Neural cell (in vitro differentiated cells): Measurements from ENCODE around the gene EI24. TPM values are rescaled to one million over a fixed set of nuclear protein-coding genes. Genes with fewer than 3 reads are reported as not detected.

Source experiments
- H2AFZ ChIP-seq: fragments of 200-600, 300-800 bp; sonication (generic), shearing (Covaris generic); 2 replicates; pipeline ENCODE4 v1.6.0; 2014; ENCODE audit warnings: low read depth, mild to moderate bottlenecking, antibody characterized with exemption, low read length, moderate library complexity
- H3F3A ChIP-seq: fragments of 200-600 bp; shearing (Covaris generic); 2 replicates; pipeline ENCODE4 v1.6.1; 2016; ENCODE audit warnings: mild to moderate bottlenecking, moderate library complexity, mixed read lengths, antibody characterized with exemption, low read length; ENCODE audit not compliant: insufficient read depth, poor library complexity, severe bottlenecking
- H3K27ac ChIP-seq: fragments of 200-600, 300-800 bp; sonication (generic), shearing (Covaris generic); 2 replicates; pipeline ENCODE4 v1.5.1; 2014; ENCODE audit warnings: mild to moderate bottlenecking, low read length, moderate library complexity
- H3K27me3 ChIP-seq: fragments of 300-800, 200-600 bp; sonication (generic), shearing (Covaris generic); 2 replicates; pipeline ENCODE4 v1.6.0; 2014; ENCODE audit warnings: mild to moderate bottlenecking, low read depth, low read length, moderate library complexity; ENCODE audit not compliant: insufficient read depth
- H3K36me3 ChIP-seq: fragments of 300-800, 200-600 bp; sonication (generic), shearing (Covaris generic); 2 replicates; pipeline ENCODE4 v1.5.1; 2014; ENCODE audit warnings: mild to moderate bottlenecking, antibody characterized with exemption, low read length, moderate library complexity; ENCODE audit not compliant: insufficient read depth
- H3K4me2 ChIP-seq: fragments of 300-800, 200-600 bp; sonication (generic), shearing (Covaris generic); 2 replicates; pipeline ENCODE4 v1.6.0; 2014; ENCODE audit warnings: mild to moderate bottlenecking, low read length
- H3K4me3 ChIP-seq: fragments of 300-800, 200-600 bp; sonication (generic), shearing (Covaris generic); 2 replicates; pipeline ENCODE4 v1.5.1; 2014; ENCODE audit warnings: mild to moderate bottlenecking, low read length, moderate library complexity
- H3K79me2 ChIP-seq: fragments of 200-600 bp; shearing (Covaris generic); replicated peaks from 2 replicates; pipeline ENCODE4 v1.6.0; 2014; ENCODE audit warnings: mild to moderate bottlenecking, low read length, moderate library complexity; ENCODE audit not compliant: insufficient read depth
- H3K9ac ChIP-seq: fragments of 300-800, 200-600 bp; sonication (generic), shearing (Covaris generic); 2 replicates; pipeline ENCODE4 v1.6.1; 2016; ENCODE audit warnings: mild to moderate bottlenecking, low read length, mixed read lengths
- H3K9me2 ChIP-seq: fragments of 200-600 bp; shearing (Covaris generic); 2 replicates; pipeline ENCODE4 v1.6.1; 2016; ENCODE audit warnings: mild to moderate bottlenecking, low read length, mixed read lengths; ENCODE audit not compliant: insufficient read depth
- H3K9me3 ChIP-seq: fragments of 200-600, 300-800 bp; sonication (generic), shearing (Covaris generic); 2 replicates; pipeline ENCODE4 v1.6.1; 2016; ENCODE audit warnings: mild to moderate bottlenecking, mixed run types, low read length, moderate library complexity, mixed read lengths
- H4K20me1 ChIP-seq: fragments of 200-600 bp; shearing (Covaris generic); 2 replicates; pipeline ENCODE4 v1.6.1; 2016; ENCODE audit warnings: mild to moderate bottlenecking, mixed run types; ENCODE audit not compliant: insufficient read depth
- EP300 ChIP-seq: fragments of 450-650 bp; conservative IDR thresholded peaks from 2 replicates; pipeline ENCODE4 v1.6.1; 2014; ENCODE audit warnings: antibody characterized with exemption, mild to moderate bottlenecking, moderate library complexity; ENCODE audit not compliant: poor library complexity, severe bottlenecking
- EZH2 ChIP-seq: fragments of 200-600, 300-800 bp; shearing (Covaris generic), sonication (generic); IDR thresholded peaks from 2 replicates; pipeline ENCODE4 v1.6.1; 2014; ENCODE audit warnings: antibody characterized with exemption, low read length, borderline replicate concordance, mild to moderate bottlenecking; ENCODE audit not compliant: insufficient read depth, poor library complexity, severe bottlenecking
- MXI1 ChIP-seq: fragments of 450-650 bp; conservative IDR thresholded peaks from 2 replicates; pipeline ENCODE4 v1.6.1; 2014; ENCODE audit warnings: antibody characterized with exemption, mild to moderate bottlenecking; ENCODE audit not compliant: poor library complexity, severe bottlenecking
- POLR2AphosphoS5 ChIP-seq: IDR thresholded peaks from 2 replicates; pipeline ENCODE4 v1.6.1; 2012
- RAD21 ChIP-seq: fragments of 450-650 bp; conservative IDR thresholded peaks from 2 replicates; pipeline ENCODE4 v1.6.1; 2014; ENCODE audit warnings: antibody characterized with exemption, mild to moderate bottlenecking, moderate library complexity
- REST ChIP-seq: IDR thresholded peaks from 2 replicates; pipeline ENCODE4 v1.6.1; 2012; ENCODE audit warnings: borderline replicate concordance
- SMC3 ChIP-seq: fragments of 450-650 bp; conservative IDR thresholded peaks from 2 replicates; pipeline ENCODE4 v1.6.1; 2014; ENCODE audit warnings: antibody characterized with exemption, mild to moderate bottlenecking, moderate library complexity; ENCODE audit not compliant: poor library complexity
- TAF1 ChIP-seq: IDR thresholded peaks from 2 replicates; pipeline ENCODE4 v1.6.1; 2012; ENCODE audit warnings: low read depth
- polyA plus RNA-seq: library from polyadenylated mRNA; depleted of rRNA; stranded (reverse); fragments of >200 nt; gene quantifications from 2 replicates; pipeline ENCODE4 v1.2.3, GENCODE V29; 2014
- TF ChIP-seq, protein P1 (sequence below): fragments of 450-650 bp; IDR thresholded peaks from 2 replicates; pipeline ENCODE4 v1.5.1; 2014; ENCODE audit warnings: antibody characterized with exemption, mild to moderate bottlenecking, moderate library complexity; ENCODE audit not compliant: poor library complexity, severe bottlenecking

EI24 gene
- polyA plus RNA-seq, 1 donor from 2014 or later = 92.5 TPM

DNA sequence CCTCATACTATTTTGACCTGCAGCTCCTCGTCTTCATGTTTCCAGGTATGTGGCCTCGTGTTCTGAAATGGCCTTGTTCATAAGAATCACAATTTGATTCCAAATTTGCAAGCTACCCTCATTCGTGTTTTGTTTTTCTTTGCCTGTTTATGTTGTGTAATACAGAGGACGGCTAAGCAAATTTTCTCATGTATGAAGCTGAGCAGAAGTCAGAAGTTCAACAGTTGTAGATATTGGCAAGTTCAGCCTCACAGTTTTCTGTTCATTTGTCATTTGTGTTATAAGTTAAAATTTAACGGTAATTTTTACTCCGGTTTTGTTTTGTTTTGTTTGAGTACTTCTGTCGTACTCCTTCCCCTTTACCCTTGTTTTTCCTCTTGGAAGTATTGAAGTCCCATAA is 40.3 kb downstream of the EI24 start:
- no peaks in the 10 kb centered on the region for H3K9me2 ChIP-seq
- TF ChIP-seq EP300 = no peak
- TF ChIP-seq RAD21 = no peak
- no peak for TF ChIP-seq TAF1
- no peak for TF ChIP-seq EZH2
- TF ChIP-seq SMC3 = no peak
- no peak for TF ChIP-seq MXI1
- no peak for TF ChIP-seq POLR2AphosphoS5
- no peak for TF ChIP-seq REST
- TF ChIP-seq, protein P1, sequence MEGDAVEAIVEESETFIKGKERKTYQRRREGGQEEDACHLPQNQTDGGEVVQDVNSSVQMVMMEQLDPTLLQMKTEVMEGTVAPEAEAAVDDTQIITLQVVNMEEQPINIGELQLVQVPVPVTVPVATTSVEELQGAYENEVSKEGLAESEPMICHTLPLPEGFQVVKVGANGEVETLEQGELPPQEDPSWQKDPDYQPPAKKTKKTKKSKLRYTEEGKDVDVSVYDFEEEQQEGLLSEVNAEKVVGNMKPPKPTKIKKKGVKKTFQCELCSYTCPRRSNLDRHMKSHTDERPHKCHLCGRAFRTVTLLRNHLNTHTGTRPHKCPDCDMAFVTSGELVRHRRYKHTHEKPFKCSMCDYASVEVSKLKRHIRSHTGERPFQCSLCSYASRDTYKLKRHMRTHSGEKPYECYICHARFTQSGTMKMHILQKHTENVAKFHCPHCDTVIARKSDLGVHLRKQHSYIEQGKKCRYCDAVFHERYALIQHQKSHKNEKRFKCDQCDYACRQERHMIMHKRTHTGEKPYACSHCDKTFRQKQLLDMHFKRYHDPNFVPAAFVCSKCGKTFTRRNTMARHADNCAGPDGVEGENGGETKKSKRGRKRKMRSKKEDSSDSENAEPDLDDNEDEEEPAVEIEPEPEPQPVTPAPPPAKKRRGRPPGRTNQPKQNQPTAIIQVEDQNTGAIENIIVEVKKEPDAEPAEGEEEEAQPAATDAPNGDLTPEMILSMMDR = no peak
- H3K79me2 ChIP-seq = no peaks in the 10 kb centered on the region
- H3K27me3 ChIP-seq = no peaks in the 10 kb centered on the region
- H2AFZ ChIP-seq = no peak overlapping the region
- no peaks in the 10 kb centered on the region for H4K20me1 ChIP-seq
- no peaks in the 10 kb centered on the region for H3K9me3 ChIP-seq
- no peak overlapping the region for H3K4me2 ChIP-seq
- peaks cover 12% of the 10 kb centered on the region for H3K36me3 ChIP-seq
- H3K9ac ChIP-seq = no peak overlapping the region
- no peaks in the 10 kb centered on the region for H3F3A ChIP-seq
- no peak overlapping the region for H3K4me3 ChIP-seq
- H3K27ac ChIP-seq = no peak overlapping the region

DNA sequence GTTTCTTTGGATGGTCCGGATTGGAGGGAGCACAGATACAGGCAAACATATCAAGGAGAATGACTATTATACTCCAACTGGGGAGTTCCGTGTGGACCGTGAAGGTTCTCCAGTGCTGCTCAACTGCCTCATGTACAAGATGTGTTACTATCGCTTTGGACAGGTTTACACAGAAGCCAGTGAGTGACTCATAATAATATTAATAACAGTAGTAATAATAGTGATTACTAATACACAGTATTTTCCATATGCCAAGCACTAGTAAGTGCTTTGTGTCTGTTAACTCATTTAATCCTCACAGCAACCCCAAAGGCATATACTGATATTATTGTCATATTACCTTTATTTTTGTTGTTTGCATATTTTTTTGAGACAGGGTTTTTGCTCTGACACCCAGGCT is 49.1 kb downstream of the EI24 start:
- H3K9me2 ChIP-seq = no peaks in the 10 kb centered on the region
- no peaks in the 10 kb centered on the region for H3F3A ChIP-seq
- no peak overlapping the region for H3K4me3 ChIP-seq
- no peak overlapping the region for H3K9ac ChIP-seq
- no peaks in the 10 kb centered on the region for H4K20me1 ChIP-seq
- no peaks in the 10 kb centered on the region for H3K9me3 ChIP-seq
- peaks cover 8% of the 10 kb centered on the region for H3K36me3 ChIP-seq
- no peak overlapping the region for H3K27ac ChIP-seq
- TF ChIP-seq, protein P1 = no peak
- no peak for TF ChIP-seq POLR2AphosphoS5
- TF ChIP-seq EZH2 = no peak
- TF ChIP-seq REST = no peak
- TF ChIP-seq EP300 = no peak
- no peak for TF ChIP-seq SMC3
- TF ChIP-seq RAD21 = no peak
- no peak for TF ChIP-seq TAF1
- no peak for TF ChIP-seq MXI1
- no peak overlapping the region for H2AFZ ChIP-seq
- no peaks in the 10 kb centered on the region for H3K27me3 ChIP-seq
- no peak overlapping the region for H3K4me2 ChIP-seq
- no peaks in the 10 kb centered on the region for H3K79me2 ChIP-seq
